NT2/D1 (cell line): ENCODE measurements around the gene GPR39.

Experiments
- YY1 ChIP-seq: IDR thresholded peaks from 2 replicates; pipeline ENCODE4 v1.6.1; 2011; ENCODE audit not compliant: insufficient read length, insufficient read depth
- ZNF274 ChIP-seq: IDR thresholded peaks from 2 replicates; pipeline ENCODE4 v1.6.1; 2011; ENCODE audit warnings: mild to moderate bottlenecking, low read depth, low read length

GRCh38 chr2:132441051-132441450 lies 24.4 kb downstream of the GPR39 start:
- TF ChIP-seq ZNF274: no peak
- no peak for TF ChIP-seq YY1
